Mesendoderm (in vitro differentiated cells): ENCODE measurements around the gene TRIB2.
"Not testable (repeated sequence)": the region's sequence is repeated elsewhere in the genome, so short reads cannot be mapped to it uniquely, and the experiment has no call there.

Source experiments
- DNase-seq: peaks from one replicate; pipeline ENCODE4 v3.0.0; 2013
- H2AK5ac ChIP-seq: 2 replicates; pipeline ENCODE4 v1.6.1; 2013; ENCODE audit warnings: low read length, inconsistent platforms
- H2BK120ac ChIP-seq: 2 replicates; pipeline ENCODE4 v1.6.1; 2013; ENCODE audit warnings: low read depth, mild to moderate bottlenecking, low read length, moderate library complexity, mixed read lengths
- H2BK15ac ChIP-seq: replicated peaks from 2 replicates; pipeline ENCODE4 v1.6.1; 2013; ENCODE audit warnings: low read depth, mild to moderate bottlenecking, moderate library complexity
- H2BK5ac ChIP-seq: 2 replicates; pipeline ENCODE4 v1.6.1; 2013; ENCODE audit warnings: low read length, inconsistent platforms
- H3K18ac ChIP-seq: 2 replicates; pipeline ENCODE4 v1.6.1; 2013; ENCODE audit warnings: mild to moderate bottlenecking, low read length, mixed read lengths
- H3K23ac ChIP-seq: one replicate; pipeline ENCODE4 v1.6.1; 2013; ENCODE audit warnings: low read length
- H3K27ac ChIP-seq: 2 replicates; pipeline ENCODE4 v1.5.1; 2013; ENCODE audit warnings: low read depth, mild to moderate bottlenecking, inconsistent platforms, low read length, moderate library complexity
- H3K27me3 ChIP-seq: 2 replicates; pipeline ENCODE4 v1.6.1; 2013; ENCODE audit warnings: low read length, control low read depth, mild to moderate bottlenecking, inconsistent platforms; ENCODE audit not compliant: insufficient read depth, poor library complexity
- H3K36me3 ChIP-seq: 2 replicates; pipeline ENCODE4 v1.6.1; 2013; ENCODE audit warnings: low read length, inconsistent platforms; ENCODE audit not compliant: control insufficient read depth, insufficient read depth
- H3K4ac ChIP-seq: one replicate; pipeline ENCODE4 v1.6.1; 2013; ENCODE audit warnings: low read depth, mild to moderate bottlenecking, low read length, moderate library complexity
- H3K4me1 ChIP-seq: 2 replicates; pipeline ENCODE4 v1.6.1; 2013; ENCODE audit warnings: low read depth, low read length, inconsistent platforms; ENCODE audit not compliant: control insufficient read depth
- H3K4me2 ChIP-seq: 2 replicates; pipeline ENCODE4 v1.6.1; 2013; ENCODE audit warnings: low read length
- H3K4me3 ChIP-seq: 2 replicates; pipeline ENCODE4 v1.5.1; 2013; ENCODE audit warnings: mild to moderate bottlenecking, low read length
- H3K56ac ChIP-seq: one replicate; pipeline ENCODE4 v1.6.1; 2013; ENCODE audit warnings: low read length
- H3K79me1 ChIP-seq: 2 replicates; pipeline ENCODE4 v1.6.1; 2013; ENCODE audit warnings: low read length, inconsistent platforms
- H3K79me2 ChIP-seq: 2 replicates; pipeline ENCODE4 v1.6.1; 2013; ENCODE audit warnings: mild to moderate bottlenecking, low read length; ENCODE audit not compliant: control insufficient read depth, insufficient read depth
- H3K9ac ChIP-seq: 2 replicates; pipeline ENCODE4 v1.6.1; 2013; ENCODE audit warnings: low read length, inconsistent platforms
- H4K5ac ChIP-seq: one replicate; pipeline ENCODE4 v1.6.1; 2013; ENCODE audit warnings: low read length
- H4K8ac ChIP-seq: one replicate; pipeline ENCODE4 v1.6.1; 2013; ENCODE audit warnings: low read depth, mild to moderate bottlenecking, control low read depth, low read length, moderate library complexity
- WGBS: extraction: QIAGEN DNeasy Blood & Tissue Kit; methylation state at CpG from one replicate; pipeline ENCODE4 v1.1.7; 2013; ENCODE audit warnings: low lambda C conversion rate, missing lambda C conversion rate; ENCODE audit not compliant: insufficient coverage; ENCODE audit errors: extremely low coverage; 5-methylcytosine and 5-hydroxymethylcytosine counted together

The TRIB2 gene

GRCh38 chr2:12675801-12676200, 40.9 kb upstream of the TRIB2 start:
- Histone ChIP-seq H3K27ac (no peak overlapping the region), H3K9ac (no peak overlapping the region), H3K79me1 (no peaks in the 10 kb centered on the region), H3K79me2 (no peaks in the 10 kb centered on the region), H4K8ac (no peak overlapping the region), H3K18ac (no peak overlapping the region), H4K5ac (no peak overlapping the region), H3K27me3 (no peaks in the 10 kb centered on the region), H2AK5ac (no peak overlapping the region), H2BK15ac (no peak overlapping the region), H3K4ac (no peak overlapping the region), H3K4me2 (no peak overlapping the region), H3K23ac (no peak overlapping the region), H3K36me3 (no peaks in the 10 kb centered on the region), H3K4me3 (no peak overlapping the region), H3K4me1 (no peaks in the 10 kb centered on the region), H2BK5ac (no peak overlapping the region), H2BK120ac (no peak overlapping the region), H3K56ac (no peak overlapping the region)
- no peak for DNase-seq
- WGBS = no CpG with 5 or more reads among the region's 5 CpGs

- no peak overlapping the region for H3K56ac ChIP-seq
- no CpG with 5 or more reads among the region's 4 CpGs for WGBS
- no peak overlapping the region for H2BK120ac ChIP-seq
- H3K79me1 ChIP-seq = no peaks in the 10 kb centered on the region
- no peak overlapping the region for H2BK5ac ChIP-seq
- H4K5ac ChIP-seq = no peak overlapping the region
- H3K4ac ChIP-seq = no peak overlapping the region
- H3K23ac ChIP-seq = no peak overlapping the region
- no peak overlapping the region for H2BK15ac ChIP-seq
- no peak overlapping the region for H2AK5ac ChIP-seq
- no peaks in the 10 kb centered on the region for H3K27me3 ChIP-seq
- DNase-seq = no peak
- H3K4me3 ChIP-seq = no peak overlapping the region
- H3K18ac ChIP-seq = no peak overlapping the region
- no peaks in the 10 kb centered on the region for H3K79me2 ChIP-seq
- no peak overlapping the region for H3K4me2 ChIP-seq
- H4K8ac ChIP-seq = no peak overlapping the region
- no peak overlapping the region for H3K9ac ChIP-seq
- H3K4me1 ChIP-seq = no peaks in the 10 kb centered on the region
- H3K36me3 ChIP-seq = no peaks in the 10 kb centered on the region
- H3K27ac ChIP-seq = no peak overlapping the region
These were observed 40.0 kb upstream of the TRIB2 start for GRCh38 chr2:12676771-12677170.

GRCh38 chr2:12678186-12678585, 38.5 kb upstream of the TRIB2 start:
- WGBS = no CpG with 5 or more reads among the region's 2 CpGs
- Histone ChIP-seq H3K9ac (no peak overlapping the region), H3K4me2 (no peak overlapping the region)

GRCh38 chr2:12679550-12680072, 37.1 kb upstream of the TRIB2 start:
- no peak overlapping the region for H3K9ac ChIP-seq
- H3K36me3 ChIP-seq = no peaks in the 10 kb centered on the region
- H4K8ac ChIP-seq = no peak overlapping the region
- no peak overlapping the region for H3K56ac ChIP-seq
- no peak for DNase-seq
- no peaks in the 10 kb centered on the region for H3K4me1 ChIP-seq
- H2BK120ac ChIP-seq = no peak overlapping the region
- H2BK15ac ChIP-seq = no peak overlapping the region
- no peak overlapping the region for H3K4me3 ChIP-seq
- H3K18ac ChIP-seq = no peak overlapping the region
- H3K4me2 ChIP-seq = no peak overlapping the region
- H3K27me3 ChIP-seq = no peaks in the 10 kb centered on the region
- H3K27ac ChIP-seq = no peak overlapping the region
- no peak overlapping the region for H2BK5ac ChIP-seq
- no CpG with 5 or more reads among the region's 5 CpGs for WGBS
- H3K23ac ChIP-seq = no peak overlapping the region
- H2AK5ac ChIP-seq = no peak overlapping the region
- no peak overlapping the region for H4K5ac ChIP-seq
- H3K79me2 ChIP-seq = no peaks in the 10 kb centered on the region
- no peaks in the 10 kb centered on the region for H3K79me1 ChIP-seq
- no peak overlapping the region for H3K4ac ChIP-seq

More at GRCh38 chr2:12678186-12678585, 38.5 kb upstream of the TRIB2 start:
- DNase-seq = no peak
- Histone ChIP-seq H2BK15ac (no peak overlapping the region), H3K27ac (no peak overlapping the region), H4K8ac (no peak overlapping the region), H2BK120ac (no peak overlapping the region), H3K4ac (no peak overlapping the region), H3K27me3 (no peaks in the 10 kb centered on the region), H3K23ac (no peak overlapping the region), H2AK5ac (no peak overlapping the region), H3K4me1 (no peaks in the 10 kb centered on the region), H4K5ac (no peak overlapping the region), H3K18ac (no peak overlapping the region), H3K4me3 (no peak overlapping the region), H3K36me3 (no peaks in the 10 kb centered on the region), H3K79me2 (no peaks in the 10 kb centered on the region), H2BK5ac (no peak overlapping the region), H3K79me1 (no peaks in the 10 kb centered on the region), H3K56ac (no peak overlapping the region)

- not testable (repeated sequence) for H2BK15ac ChIP-seq, H3K56ac ChIP-seq, H3K79me1 ChIP-seq, H3K4ac ChIP-seq, H3K36me3 ChIP-seq, H3K27me3 ChIP-seq, H3K9ac ChIP-seq, H3K4me2 ChIP-seq, H3K18ac ChIP-seq, H2AK5ac ChIP-seq, H3K79me2 ChIP-seq, DNase-seq, H3K4me1 ChIP-seq, H4K5ac ChIP-seq, H2BK120ac ChIP-seq, H3K4me3 ChIP-seq, H3K23ac ChIP-seq, H3K27ac ChIP-seq, H4K8ac ChIP-seq, H2BK5ac ChIP-seq
- WGBS = no CpG with 5 or more reads among the region's 1 CpG
These were observed 36.6 kb upstream of the TRIB2 start for GRCh38 chr2:12680115-12680514.

- H3K79me2 ChIP-seq = no peaks in the 10 kb centered on the region
These were observed 34.7 kb upstream of the TRIB2 start for GRCh38 chr2:12682017-12682416.

More at GRCh38 chr2:12682017-12682416, 34.7 kb upstream of the TRIB2 start:
- H3K9ac ChIP-seq = no peak overlapping the region
- H2BK120ac ChIP-seq = no peak overlapping the region
- H2AK5ac ChIP-seq = no peak overlapping the region
- WGBS = no CpG with 5 or more reads among the region's 5 CpGs
- H3K4me3 ChIP-seq = no peak overlapping the region
- H4K8ac ChIP-seq = no peak overlapping the region
- H3K4ac ChIP-seq = no peak overlapping the region
- no peak overlapping the region for H3K4me2 ChIP-seq
- H3K23ac ChIP-seq = no peak overlapping the region
- H3K79me1 ChIP-seq = no peaks in the 10 kb centered on the region
- no peak for DNase-seq
- H4K5ac ChIP-seq = no peak overlapping the region
- H3K27me3 ChIP-seq = no peaks in the 10 kb centered on the region
- H3K36me3 ChIP-seq = no peaks in the 10 kb centered on the region
- no peaks in the 10 kb centered on the region for H3K4me1 ChIP-seq
- no peak overlapping the region for H2BK5ac ChIP-seq
- no peak overlapping the region for H3K27ac ChIP-seq
- no peak overlapping the region for H3K56ac ChIP-seq
- no peak overlapping the region for H3K18ac ChIP-seq
- H2BK15ac ChIP-seq = no peak overlapping the region
